KOPT-K1 (cell line): ENCODE results near the gene PIK3R1.
A peak's percentile ranks its signal among the peaks of the same experiment; 100 is the strongest.
"Not testable (repeated sequence)": the region's sequence is repeated elsewhere in the genome, so short reads cannot be mapped to it uniquely, and the experiment has no call there.

Source experiments
- H3K27ac ChIP-seq: fragments of 200-600 bp; sonication (generic); 2 replicates; pipeline ENCODE4 v1.5.1; 2016; ENCODE audit warnings: antibody characterized with exemption, mild to moderate bottlenecking, low read depth, low read length; ENCODE audit not compliant: poor library complexity, severe bottlenecking
- H3K36me3 ChIP-seq: fragments of 200-600 bp; sonication (generic); 2 replicates; pipeline ENCODE4 v1.5.1; 2017; ENCODE audit warnings: antibody characterized with exemption, mild to moderate bottlenecking, low read length, moderate library complexity; ENCODE audit not compliant: insufficient read depth
- H3K9me3 ChIP-seq: fragments of 200-600 bp; sonication (generic); 2 replicates; pipeline ENCODE4 v1.5.1; 2017; ENCODE audit warnings: antibody characterized with exemption, low read length, mild to moderate bottlenecking; ENCODE audit not compliant: insufficient read depth, poor library complexity, severe bottlenecking

The PIK3R1 gene

GRCh38 chr5:68227532-68228160 is 12.1 kb downstream of the PIK3R1 start:
- no peaks in the 10 kb centered on the region for H3K9me3 ChIP-seq
- peaks cover 73% of the 10 kb centered on the region for H3K36me3 ChIP-seq
- H3K27ac ChIP-seq = no peak overlapping the region

GRCh38 chr5:68229416-68229815 is 13.9 kb downstream of the PIK3R1 start:
- Histone ChIP-seq H3K9me3 (no peaks in the 10 kb centered on the region), H3K27ac (no peak overlapping the region), H3K36me3 (peaks cover 84% of the 10 kb centered on the region)

GRCh38 chr5:68230285-68230684 is 14.7 kb downstream of the PIK3R1 start:
- Histone ChIP-seq H3K36me3 (peaks cover 86% of the 10 kb centered on the region), H3K9me3 (no peaks in the 10 kb centered on the region), H3K27ac (no peak overlapping the region)

GRCh38 chr5:68231414-68232076 is 16.0 kb downstream of the PIK3R1 start:
- no peak overlapping the region for H3K27ac ChIP-seq
- no peaks in the 10 kb centered on the region for H3K9me3 ChIP-seq
- peaks cover 73% of the 10 kb centered on the region for H3K36me3 ChIP-seq

GRCh38 chr5:68232277-68232676 is 16.7 kb downstream of the PIK3R1 start:
- H3K36me3 ChIP-seq = peaks cover 66% of the 10 kb centered on the region
- H3K27ac ChIP-seq = no peak overlapping the region
- no peaks in the 10 kb centered on the region for H3K9me3 ChIP-seq

GRCh38 chr5:68233075-68233474 is 17.5 kb downstream of the PIK3R1 start:
- Histone ChIP-seq H3K27ac (no peak overlapping the region), H3K36me3 (peaks cover 58% of the 10 kb centered on the region), H3K9me3 (no peaks in the 10 kb centered on the region)

GRCh38 chr5:68235229-68235628 is 19.7 kb downstream of the PIK3R1 start:
- not testable (repeated sequence) for H3K9me3 ChIP-seq, H3K27ac ChIP-seq
- peaks cover 36% of the 10 kb centered on the region for H3K36me3 ChIP-seq

- no peaks in the 10 kb centered on the region for H3K9me3 ChIP-seq
- H3K36me3 ChIP-seq = peaks cover 17% of the 10 kb centered on the region; the same call in 1 of the 2 replicates
- H3K27ac ChIP-seq = no peak overlapping the region
These were observed 22.2 kb downstream of the PIK3R1 start for GRCh38 chr5:68237715-68238114.

GRCh38 chr5:68239487-68239886 is 23.9 kb downstream of the PIK3R1 start:
- Histone ChIP-seq H3K27ac (peak overlapping the region; percentile 58), H3K9me3 (no peaks in the 10 kb centered on the region), H3K36me3 (peaks cover 6% of the 10 kb centered on the region; the same call in 1 of the 2 replicates)

GRCh38 chr5:68240202-68240601 is 24.6 kb downstream of the PIK3R1 start:
- no peaks in the 10 kb centered on the region for H3K9me3 ChIP-seq
- H3K27ac ChIP-seq = peak overlapping the region; percentile 58
- H3K36me3 ChIP-seq = 0 out of 2 replicates have a peak, but pooled peaks cover 3% of the 10 kb centered on the region

- 0 out of 2 replicates have a peak, but pooled peaks cover 3% of the 10 kb centered on the region for H3K36me3 ChIP-seq
- peak overlapping the region; percentile 58 for H3K27ac ChIP-seq
- no peaks in the 10 kb centered on the region for H3K9me3 ChIP-seq
These were observed 25.2 kb downstream of the PIK3R1 start for GRCh38 chr5:68240771-68241170.

- Histone ChIP-seq H3K27ac (no peak overlapping the region), H3K9me3 (no peaks in the 10 kb centered on the region), H3K36me3 (peaks cover 3% of the 10 kb centered on the region; the same call in 1 of the 2 replicates)
These were observed 27.2 kb downstream of the PIK3R1 start for GRCh38 chr5:68242743-68243142.

- Histone ChIP-seq H3K36me3 (peaks cover 3% of the 10 kb centered on the region; the same call in 1 of the 2 replicates), H3K27ac (peak overlapping the region; percentile 36), H3K9me3 (no peaks in the 10 kb centered on the region)
These were observed 27.7 kb downstream of the PIK3R1 start for GRCh38 chr5:68243251-68243650.

- peak overlapping the region; percentile 36 for H3K27ac ChIP-seq
- peaks cover 3% of the 10 kb centered on the region; the same call in 1 of the 2 replicates for H3K36me3 ChIP-seq
- H3K9me3 ChIP-seq = no peaks in the 10 kb centered on the region
These were observed 28.1 kb downstream of the PIK3R1 start for GRCh38 chr5:68243681-68244080.

GRCh38 chr5:68245319-68245718 is 29.8 kb downstream of the PIK3R1 start:
- Histone ChIP-seq H3K27ac (no peak overlapping the region), H3K36me3 (peaks cover 3% of the 10 kb centered on the region; the same call in 1 of the 2 replicates), H3K9me3 (no peaks in the 10 kb centered on the region)

- Histone ChIP-seq H3K27ac (no peak overlapping the region), H3K9me3 (no peaks in the 10 kb centered on the region), H3K36me3 (no peaks in the 10 kb centered on the region; the same call in 1 of the 2 replicates)
These were observed 31.2 kb downstream of the PIK3R1 start for GRCh38 chr5:68246802-68247201.
